HCT116 (cell line): ENCODE measurements around the gene SESN1. TPM values are rescaled to one million over a fixed set of nuclear protein-coding genes. Genes with fewer than 3 reads are reported as not detected.

Experiments used
- ATAC-seq: fragments of 200-7000 bp; cut with Tn5 transposase; 2 replicates; pipeline ENCODE4 v1.9.1; 2020; ENCODE audit warnings: mild to moderate bottlenecking, moderate library complexity
- BruUV-seq: library from RNA; stranded (reverse); fragments of 400-500 nt; replicated peaks from 2 replicates; lab custom pipeline; 2021; lab: Mats Ljungman, UMichigan
- CTCF ChIA-PET: fragments of 300-600 bp; sonication (Branson Sonifier 250); formaldehyde crosslinking; loops from one replicate; lab custom pipeline; 2021; ENCODE audit warnings: antibody characterized with exemption; lab: Charles Lee
- POLR2A ChIA-PET: fragments of 300-600, 350-600 bp; sonication (Branson Sonifier 250); formaldehyde crosslinking; loops from one replicate; lab custom pipeline; 2021; ENCODE audit warnings: antibody characterized with exemption; lab: Charles Lee
- RAD21 ChIA-PET, 2 experiments: fragments of 300-600 bp; sonication (Branson Sonifier 250); formaldehyde crosslinking; loops; one replicate each; lab custom pipeline; 2023; ENCODE audit warnings: low total read pairs in 2 of 2; ENCODE audit not compliant: uncharacterized antibody in 2 of 2, unreplicated experiment in 2 of 2, low non-redundant PET in 1 of 2; lab: Charles Lee
- DNase-seq: peaks from one replicate; pipeline ENCODE4 v3.0.0-alpha.2; 2010; ENCODE audit warnings: low read depth, low spot score
- H2AFZ ChIP-seq: fragments of 200-600 bp; shearing (Covaris generic), sonication (generic); 2 replicates; pipeline ENCODE4 v1.6.1; 2017; ENCODE audit warnings: low read depth, mixed run types, mixed read lengths, antibody characterized with exemption, low read length; ENCODE audit not compliant: poor library complexity, severe bottlenecking
- H3K27ac ChIP-seq: 2 replicates; pipeline ENCODE4 v1.5.1; 2012; ENCODE audit warnings: low read depth, low read length
- H3K27me3 ChIP-seq: fragments of 200-600 bp; sonication (generic); 2 replicates; pipeline ENCODE4 v1.6.1; 2016; ENCODE audit warnings: mixed run types, low read length, mixed read lengths; ENCODE audit not compliant: insufficient read depth
- H3K36me3 ChIP-seq, 2 experiments: fragments of 200-500 bp in 1 of 2; fragments of 200-600 bp in 1 of 2; sonication (Bioruptor generic) in 1 of 2; sonication (generic) in 1 of 2; 2 replicates each; pipeline versions ENCODE4 v1.5.1 to v1.6.1; 2014 to 2016; ENCODE audit warnings: low read length in 2 of 2, inconsistent platforms in 1 of 2, mixed read lengths in 1 of 2, mixed run types in 1 of 2; ENCODE audit not compliant: insufficient read depth in 2 of 2, control insufficient read depth in 1 of 2
- H3K4me1 ChIP-seq, 2 experiments: fragments of 200-600 bp in 1 of 2; sonication (generic) in 1 of 2; 2 replicates each; pipeline versions ENCODE4 v1.5.1 to v1.6.1; 2012 to 2017; ENCODE audit warnings: low read length in 2 of 2, inconsistent platforms in 1 of 2, mild to moderate bottlenecking in 1 of 2, mixed read lengths in 1 of 2, mixed run types in 1 of 2, moderate library complexity in 1 of 2; ENCODE audit not compliant: insufficient read depth in 2 of 2, control insufficient read depth in 1 of 2
- H3K4me2 ChIP-seq: fragments of 200-600 bp; sonication (generic); 2 replicates; pipeline ENCODE4 v1.6.1; 2017; ENCODE audit warnings: mixed run types, low read length, mixed read lengths
- H3K4me3 ChIP-seq, 2 experiments: fragments of 200-600 bp in 1 of 2; sonication (generic) in 1 of 2; replicated peaks in 1 of 2; 2 replicates each; pipeline ENCODE4 v1.5.1; 2011 to 2016; ENCODE audit warnings: low read length in 2 of 2, control low read depth in 1 of 2, low read depth in 1 of 2, mild to moderate bottlenecking in 1 of 2, mixed read lengths in 1 of 2, mixed run types in 1 of 2
- H3K79me2 ChIP-seq: fragments of 200-600 bp; sonication (generic); 2 replicates; pipeline ENCODE4 v1.6.1; 2017; ENCODE audit warnings: mild to moderate bottlenecking, mixed run types, low read length, moderate library complexity, mixed read lengths; ENCODE audit not compliant: insufficient read depth
- H3K9ac ChIP-seq: fragments of 200-600 bp; sonication (generic); 2 replicates; pipeline ENCODE4 v1.6.1; 2016; ENCODE audit warnings: low read length, mixed read lengths
- H3K9me2 ChIP-seq: fragments of 200-600 bp; sonication (generic), shearing (Covaris generic); 2 replicates; pipeline ENCODE4 v1.6.1; 2017; ENCODE audit warnings: mixed run types, mild to moderate bottlenecking, moderate library complexity; ENCODE audit not compliant: insufficient read depth
- H3K9me3 ChIP-seq, 2 experiments: fragments of 200-500 bp in 1 of 2; fragments of 200-600 bp in 1 of 2; sonication (Bioruptor generic) in 1 of 2; sonication (generic) in 1 of 2; 2 replicates each; pipeline ENCODE4 v1.6.1; 2014 to 2017; ENCODE audit warnings: low read length in 2 of 2, mixed read lengths in 2 of 2, inconsistent platforms in 1 of 2, low read depth in 1 of 2, mild to moderate bottlenecking in 1 of 2, mixed run types in 1 of 2, moderate library complexity in 1 of 2; ENCODE audit not compliant: control insufficient read depth in 1 of 2, insufficient read depth in 1 of 2
- H4K20me1 ChIP-seq: fragments of 200-600 bp; sonication (generic), shearing (Covaris generic); 2 replicates; pipeline ENCODE4 v1.6.1; 2017; ENCODE audit warnings: mixed run types, mild to moderate bottlenecking, moderate library complexity; ENCODE audit not compliant: insufficient read depth
- ATF3 ChIP-seq: IDR thresholded peaks from 2 replicates; pipeline ENCODE4 v1.6.1; 2012
- CBX3 ChIP-seq: IDR thresholded peaks from 2 replicates; pipeline ENCODE4 v1.6.1; 2012; ENCODE audit warnings: low read depth
- EGR1 ChIP-seq: IDR thresholded peaks from 2 replicates; pipeline ENCODE4 v1.6.1; 2012; ENCODE audit warnings: low read depth
- ELF1 ChIP-seq: IDR thresholded peaks from 2 replicates; pipeline ENCODE4 v1.6.1; 2012; ENCODE audit warnings: low read depth, borderline replicate concordance
- EZH2 ChIP-seq: fragments of 200-600 bp; sonication (generic); IDR thresholded peaks from 2 replicates; pipeline ENCODE4 v1.6.1; 2017; ENCODE audit warnings: antibody characterized with exemption, mixed run types
- EZH2phosphoT487 ChIP-seq: fragments of 200-600 bp; IDR thresholded peaks from 2 replicates; pipeline ENCODE4 v1.6.1; 2018; ENCODE audit warnings: antibody characterized with exemption, borderline replicate concordance
- FOSL1 ChIP-seq: IDR thresholded peaks from 2 replicates; pipeline ENCODE4 v1.6.1; 2012; ENCODE audit warnings: low read depth
- JUND ChIP-seq: IDR thresholded peaks from 2 replicates; pipeline ENCODE4 v1.6.1; 2012
- POLR2A ChIP-seq: IDR thresholded peaks from 2 replicates; pipeline ENCODE4 v1.7.0; 2011; ENCODE audit warnings: borderline replicate concordance; ENCODE audit not compliant: insufficient read depth, insufficient read length; ENCODE audit errors: extremely low read depth
- RAD21 ChIP-seq: IDR thresholded peaks from 2 replicates; pipeline ENCODE4 v1.6.1; 2012; ENCODE audit warnings: low read depth, mild to moderate bottlenecking
- SIN3A ChIP-seq: IDR thresholded peaks from 2 replicates; pipeline ENCODE4 v1.6.1; 2012; ENCODE audit warnings: low read depth
- SP1 ChIP-seq: IDR thresholded peaks from 2 replicates; pipeline ENCODE4 v1.6.1; 2012; ENCODE audit warnings: low read depth
- SRF ChIP-seq: IDR thresholded peaks from 2 replicates; pipeline ENCODE4 v1.6.1; 2012; ENCODE audit warnings: low read depth
- TCF7L2 ChIP-seq: IDR thresholded peaks from 2 replicates; pipeline ENCODE4 v1.7.0; 2011; ENCODE audit warnings: borderline replicate concordance, inconsistent platforms; ENCODE audit not compliant: insufficient read depth, insufficient read length; ENCODE audit errors: extremely low read depth
- YY1 ChIP-seq: IDR thresholded peaks from 2 replicates; pipeline ENCODE4 v1.6.1; 2011; ENCODE audit warnings: low read length, low read depth, moderate library complexity, mild to moderate bottlenecking; ENCODE audit not compliant: insufficient replicate concordance; ENCODE audit errors: extremely low read depth
- ZFX ChIP-seq: fragments of 450-650 bp; IDR thresholded peaks from 2 replicates; pipeline ENCODE4 v1.6.1; 2017
- ZNF274 ChIP-seq: fragments of 200-500 bp; sonication (Bioruptor generic); IDR thresholded peaks from 2 replicates; pipeline ENCODE4 v1.6.1; 2014; ENCODE audit warnings: mild to moderate bottlenecking, low read depth, low read length, inconsistent platforms
- intact Hi-C: fragments of 100-400 bp; cut with micrococcal nuclease; formaldehyde crosslinking; loops from 2 replicates; pipeline ENCODE4 v1.10.0; 2022
- total RNA-seq: library from RNA; stranded (reverse); gene quantifications from one replicate; pipeline ENCODE4 v1.2.1, GENCODE V29; 2021; ENCODE audit not compliant: unreplicated experiment
- TF ChIP-seq, protein P1 (sequence below): IDR thresholded peaks from 2 replicates; pipeline ENCODE4 v1.6.1; 2012

The SESN1 gene
- total RNA-seq, 1 experiment from 2014 or later: 9.3 TPM

DNA sequence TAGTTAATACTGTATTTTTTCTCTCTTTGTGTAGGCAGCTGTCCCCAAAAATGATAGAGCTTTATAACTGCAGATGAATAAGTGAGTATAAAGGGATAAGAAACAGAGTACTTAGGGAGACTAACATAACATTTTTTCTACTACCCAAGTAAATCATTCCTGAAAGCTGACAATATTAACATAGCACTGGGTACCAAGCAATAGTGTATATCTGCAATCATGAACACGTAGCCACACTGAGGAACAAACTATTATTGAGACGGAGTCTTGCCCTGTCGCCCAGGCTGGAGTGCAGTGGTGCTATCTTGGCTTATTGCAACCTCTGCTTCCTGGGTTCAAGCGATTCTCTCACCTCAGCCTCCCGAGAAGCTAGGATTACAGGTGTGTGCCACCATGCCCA lies 105.9 kb downstream of the SESN1 start:
- intact Hi-C loops: no loop called here
- TF ChIP-seq SRF (no peak), ZNF274 (no peak), EGR1 (no peak), EZH2 (no peak), ZFX (no peak), POLR2A (no peak), SIN3A (no peak), JUND (no peak), CBX3 (no peak)
- Histone ChIP-seq H2AFZ (no peak overlapping the region), H3K9ac (no peak overlapping the region), H3K9me2 (no peaks in the 10 kb centered on the region), H3K27me3 (no peaks in the 10 kb centered on the region), H3K9me3 (no peaks in the 10 kb centered on the region), H3K27ac (no peak overlapping the region), H3K4me3 (no peak overlapping the region), H4K20me1 (no peaks in the 10 kb centered on the region), H3K36me3 (peaks cover 0 to 7% of the 10 kb centered on the region in 2 experiments; a peak in 1 of 4 replicates), H3K4me2 (no peak overlapping the region), H3K79me2 (no peaks in the 10 kb centered on the region), H3K4me1 (no peaks in the 10 kb centered on the region)
- BruUV-seq: no TSS peak
- ATAC-seq (no peak), DNase-seq (no peak)
- ChIA-PET RAD21 (no interaction called here), CTCF (no interaction called here), POLR2A (no interaction called here)

GRCh38 chr6:108988296-108988695 lies 106.3 kb downstream of the SESN1 start:
- BruUV-seq: no TSS peak
- H3K4me1 ChIP-seq: no peaks in the 10 kb centered on the region
- ATAC-seq: no peak
- RAD21 ChIA-PET: no interaction called here
- TF ChIP-seq YY1 (no peak), SRF (no peak), EZH2phosphoT487 (no peak), FOSL1 (no peak), ZFX (no peak), TCF7L2 (no peak), ELF1 (no peak), ATF3 (no peak), RAD21 (no peak), POLR2A (no peak), EZH2 (no peak), CBX3 (no peak), SP1 (no peak)
- TF ChIP-seq, protein P1, sequence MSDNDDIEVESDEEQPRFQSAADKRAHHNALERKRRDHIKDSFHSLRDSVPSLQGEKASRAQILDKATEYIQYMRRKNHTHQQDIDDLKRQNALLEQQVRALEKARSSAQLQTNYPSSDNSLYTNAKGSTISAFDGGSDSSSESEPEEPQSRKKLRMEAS: no peak
- TF ChIP-seq, all 23 proteins: peak for 0
- Histone ChIP-seq H4K20me1 (no peaks in the 10 kb centered on the region), H3K79me2 (no peaks in the 10 kb centered on the region), H2AFZ (no peak overlapping the region), H3K27ac (no peak overlapping the region), H3K27me3 (no peaks in the 10 kb centered on the region), H3K9ac (no peak overlapping the region), H3K4me2 (no peak overlapping the region), H3K9me2 (no peaks in the 10 kb centered on the region), H3K4me3 (no peak overlapping the region), H3K9me3 (no peaks in the 10 kb centered on the region), H3K36me3 (peaks cover 0 to 7% of the 10 kb centered on the region in 2 experiments; a peak in 1 of 4 replicates)
- intact Hi-C loops: no loop called here
- no peak for DNase-seq
- ChIA-PET CTCF (no interaction called here), POLR2A (no interaction called here)
